WTC11 (cell line): Measurements from ENCODE around the gene USP34. TPM values are rescaled to one million over a fixed set of nuclear protein-coding genes. Genes with fewer than 3 reads are reported as not detected.

Experiments
- ATAC-seq: fragments of 200-7000 bp; cut with Tn5 transposase; 2 replicates; pipeline ENCODE4 v1.10.0; 2021; ENCODE audit warnings: mild to moderate bottlenecking, moderate library complexity
- CTCF ChIA-PET: fragments of 300-600 bp; sonication (Branson Sonifier 250); formaldehyde crosslinking; loops from one replicate; lab custom pipeline; 2021; ENCODE audit warnings: antibody characterized with exemption; lab: Charles Lee
- POLR2A ChIA-PET: fragments of 350-600 bp; sonication (Branson Sonifier 250); formaldehyde crosslinking; loops from one replicate; lab custom pipeline; 2021; ENCODE audit warnings: antibody characterized with exemption; lab: Charles Lee
- DNase-seq: peaks from one replicate; pipeline ENCODE4 v3.0.0; 2021; ENCODE audit warnings: low spot score
- H3K27ac Mint-ChIP-seq: 2 replicates; pipeline ENCODE4 v1.8.0; 2021; ENCODE audit warnings: mixed read lengths
- H3K27me3 Mint-ChIP-seq: 2 replicates; pipeline ENCODE4 v1.8.0; 2021; ENCODE audit warnings: low read depth, mild to moderate bottlenecking, moderate library complexity, mixed read lengths
- H3K36me3 Mint-ChIP-seq: 2 replicates; pipeline ENCODE4 v1.8.0; 2021; ENCODE audit warnings: mixed read lengths
- H3K4me1 Mint-ChIP-seq: 2 replicates; pipeline ENCODE4 v1.8.0; 2022; ENCODE audit warnings: mixed read lengths
- H3K4me3 Mint-ChIP-seq: 2 replicates; pipeline ENCODE4 v1.8.0; 2021; ENCODE audit warnings: mild to moderate bottlenecking, moderate library complexity, mixed read lengths
- H3K9me3 Mint-ChIP-seq: 2 replicates; pipeline ENCODE4 v1.8.0; 2021; ENCODE audit warnings: mixed read lengths
- ATF2 ChIP-seq: sonication (generic); formaldehyde crosslinking; IDR thresholded peaks from 2 replicates; pipeline ENCODE4 v1.8.1; 2022; ENCODE audit warnings: low read depth, missing genetic modification reagents, borderline replicate concordance
- ESRRA ChIP-seq: sonication (generic); formaldehyde crosslinking; IDR thresholded peaks from 2 replicates; pipeline ENCODE4 v1.8.1; 2022; ENCODE audit warnings: mild to moderate bottlenecking, missing genetic modification reagents, borderline replicate concordance
- FOXK1 ChIP-seq: sonication (generic); formaldehyde crosslinking; IDR thresholded peaks from 2 replicates; pipeline ENCODE4 v1.8.0; 2022; ENCODE audit warnings: mild to moderate bottlenecking, moderate library complexity, missing genetic modification reagents
- GTF2I ChIP-seq: fragments of 250-450 bp; sonication (Bioruptor Pico); conservative IDR thresholded peaks from 2 replicates; pipeline ENCODE4 v1.4.0; 2021; ENCODE audit warnings: mild to moderate bottlenecking
- HMGA2 ChIP-seq: fragments of 250-450 bp; sonication (Bioruptor Pico); IDR thresholded peaks from 2 replicates; pipeline ENCODE4 v1.4.0; 2021; ENCODE audit warnings: mild to moderate bottlenecking, moderate library complexity
- NFATC4 ChIP-seq: fragments of 250-450 bp; sonication (Bioruptor Pico); IDR thresholded peaks from 2 replicates; pipeline ENCODE4 v1.9.0; 2021; ENCODE audit warnings: mild to moderate bottlenecking
- PRRX2 ChIP-seq: fragments of 250-450 bp; sonication (Bioruptor Pico); IDR thresholded peaks from 2 replicates; pipeline ENCODE4 v1.8.0; 2021; ENCODE audit warnings: mild to moderate bottlenecking
- RELA ChIP-seq: sonication (generic); formaldehyde crosslinking; IDR thresholded peaks from 2 replicates; pipeline ENCODE4 v1.8.1; 2022; ENCODE audit warnings: missing genetic modification reagents, mild to moderate bottlenecking, borderline replicate concordance
- TCF7 ChIP-seq: sonication (generic); formaldehyde crosslinking; IDR thresholded peaks from 2 replicates; pipeline ENCODE4 v1.8.0; 2022; ENCODE audit warnings: mild to moderate bottlenecking, low read depth, missing genetic modification reagents, moderate library complexity
- USF2 ChIP-seq: sonication (generic); formaldehyde crosslinking; IDR thresholded peaks from 2 replicates; pipeline ENCODE4 v1.8.1; 2023; ENCODE audit warnings: mild to moderate bottlenecking, missing genetic modification reagents, moderate library complexity
- ZNF121 ChIP-seq: sonication (generic); formaldehyde crosslinking; IDR thresholded peaks from 2 replicates; pipeline ENCODE4 v1.8.0; 2023; ENCODE audit warnings: missing genetic modification reagents
- ZNF219 ChIP-seq: sonication (generic); formaldehyde crosslinking; IDR thresholded peaks from 2 replicates; pipeline ENCODE4 v1.8.0; 2023; ENCODE audit warnings: missing genetic modification reagents, mild to moderate bottlenecking, borderline replicate concordance
- ZNF671 ChIP-seq: fragments of 250-450 bp; sonication (Bioruptor Pico); IDR thresholded peaks from 2 replicates; pipeline ENCODE4 v1.8.0; 2021; ENCODE audit warnings: mild to moderate bottlenecking
- total RNA-seq: library from RNA; stranded (reverse); gene quantifications from 3 replicates; pipeline ENCODE4 v1.2.3, GENCODE V29; 2021
- TF ChIP-seq, protein P1 (sequence below): fragments of 250-450 bp; sonication (Bioruptor Pico); IDR thresholded peaks from 2 replicates; pipeline ENCODE4 v1.8.0; 2021; ENCODE audit warnings: mild to moderate bottlenecking
- TF ChIP-seq, protein P2 (sequence below): fragments of 250-450 bp; sonication (Bioruptor Pico); IDR thresholded peaks from 2 replicates; pipeline ENCODE4 v1.9.0; 2021; ENCODE audit warnings: moderate library complexity, mild to moderate bottlenecking, inconsistent platforms, borderline replicate concordance
- TF ChIP-seq, protein P3 (sequence below): sonication (generic); formaldehyde crosslinking; IDR thresholded peaks from 2 replicates; pipeline ENCODE4 v1.8.1; 2023; ENCODE audit warnings: mild to moderate bottlenecking, moderate library complexity, missing genetic modification reagents
- TF ChIP-seq, protein P4 (sequence below): fragments of 250-450 bp; sonication (Bioruptor Pico); IDR thresholded peaks from 2 replicates; pipeline ENCODE4 v1.9.0; 2021; ENCODE audit warnings: mild to moderate bottlenecking
- TF ChIP-seq, protein P5 (sequence below): sonication (generic); formaldehyde crosslinking; IDR thresholded peaks from 2 replicates; pipeline ENCODE4 v1.8.0; 2022; ENCODE audit warnings: mild to moderate bottlenecking, missing genetic modification reagents
- TF ChIP-seq, protein P6 (sequence below): sonication (generic); formaldehyde crosslinking; IDR thresholded peaks from 2 replicates; pipeline ENCODE4 v1.8.1; 2022; ENCODE audit warnings: mild to moderate bottlenecking, missing genetic modification reagents, moderate library complexity, borderline replicate concordance

USP34 gene
- total RNA-seq, 1 experiment from 2014 or later = 92.3 TPM

DNA sequence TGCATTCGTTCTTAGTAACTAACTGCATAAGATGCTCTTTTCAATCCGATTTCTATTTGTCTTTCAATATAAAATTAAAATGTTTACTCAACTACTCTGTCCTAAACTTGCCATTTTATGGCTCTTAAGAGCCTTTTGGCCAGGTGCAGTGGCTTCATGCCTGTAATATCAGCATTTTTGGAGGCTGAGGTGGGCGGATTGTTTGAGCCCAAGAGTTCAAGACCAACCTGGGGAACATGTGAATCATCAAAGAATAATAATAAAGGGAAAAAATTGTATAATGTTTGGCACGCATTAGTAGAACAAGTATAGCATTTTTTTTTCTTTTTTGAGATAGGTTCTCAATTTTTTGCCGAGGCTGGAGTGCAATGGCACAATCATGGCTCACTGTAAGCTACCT is 216.4 kb downstream of the USP34 start:
- no peaks in the 10 kb centered on the region for H3K27me3 Mint-ChIP-seq
- ATAC-seq = no peak
- H3K4me3 Mint-ChIP-seq = no peak overlapping the region
- H3K9me3 Mint-ChIP-seq = no peaks in the 10 kb centered on the region
- ChIA-PET CTCF (interaction anchor here (0.6 kb wide), 1 partner anchor 404 kb away, joined by 5 read pairs; no protein-coding TSS in a partner anchor), POLR2A (no interaction called here)
- H3K27ac Mint-ChIP-seq = no peak overlapping the region
- no peaks in the 10 kb centered on the region for H3K4me1 Mint-ChIP-seq
- TF ChIP-seq ESRRA (CRISPR knock-in tag) (no peak), RELA (CRISPR knock-in tag) (no peak), ATF2 (CRISPR knock-in tag) (no peak), TCF7 (CRISPR knock-in tag) (no peak), ZNF219 (CRISPR knock-in tag) (no peak), HMGA2 (CRISPR knock-in tag) (no peak), ZNF121 (CRISPR knock-in tag) (no peak)
- TF ChIP-seq, protein P1, sequence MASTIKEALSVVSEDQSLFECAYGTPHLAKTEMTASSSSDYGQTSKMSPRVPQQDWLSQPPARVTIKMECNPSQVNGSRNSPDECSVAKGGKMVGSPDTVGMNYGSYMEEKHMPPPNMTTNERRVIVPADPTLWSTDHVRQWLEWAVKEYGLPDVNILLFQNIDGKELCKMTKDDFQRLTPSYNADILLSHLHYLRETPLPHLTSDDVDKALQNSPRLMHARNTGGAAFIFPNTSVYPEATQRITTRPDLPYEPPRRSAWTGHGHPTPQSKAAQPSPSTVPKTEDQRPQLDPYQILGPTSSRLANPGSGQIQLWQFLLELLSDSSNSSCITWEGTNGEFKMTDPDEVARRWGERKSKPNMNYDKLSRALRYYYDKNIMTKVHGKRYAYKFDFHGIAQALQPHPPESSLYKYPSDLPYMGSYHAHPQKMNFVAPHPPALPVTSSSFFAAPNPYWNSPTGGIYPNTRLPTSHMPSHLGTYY (CRISPR knock-in tag) = no peak
- peaks cover 29% of the 10 kb centered on the region for H3K36me3 Mint-ChIP-seq
- no peak for DNase-seq

DNA sequence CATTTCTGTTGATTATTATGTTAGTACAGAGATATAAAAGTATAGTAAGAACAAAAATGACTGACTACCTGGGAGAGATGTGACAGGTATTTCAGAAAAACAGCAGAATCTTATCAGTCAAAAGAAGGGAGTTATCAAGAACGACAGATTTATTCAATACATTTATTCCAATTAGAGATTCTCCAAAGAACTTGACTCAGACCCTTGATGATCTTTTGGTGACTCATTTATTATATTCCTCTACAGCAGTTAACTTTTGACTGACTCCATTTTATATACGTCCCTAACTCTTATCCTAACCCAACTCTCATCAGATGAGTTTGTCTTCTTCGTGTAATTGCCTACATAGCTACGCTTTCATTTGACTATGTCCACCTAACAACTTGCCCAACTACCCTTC is 217.8 kb downstream of the USP34 start:
- Mint-ChIP-seq H3K4me1 (no peaks in the 10 kb centered on the region), H3K36me3 (peaks cover 29% of the 10 kb centered on the region), H3K4me3 (no peak overlapping the region), H3K27ac (no peak overlapping the region), H3K9me3 (no peaks in the 10 kb centered on the region), H3K27me3 (no peaks in the 10 kb centered on the region)
- ChIA-PET POLR2A (no interaction called here), CTCF (no interaction called here)
- no peak for ATAC-seq
- TF ChIP-seq GTF2I (CRISPR knock-in tag) (no peak), ESRRA (CRISPR knock-in tag) (no peak), PRRX2 (no peak), ZNF671 (no peak), NFATC4 (CRISPR knock-in tag) (no peak), USF2 (CRISPR knock-in tag) (no peak), FOXK1 (CRISPR knock-in tag) (no peak)
- TF ChIP-seq, protein P2, sequence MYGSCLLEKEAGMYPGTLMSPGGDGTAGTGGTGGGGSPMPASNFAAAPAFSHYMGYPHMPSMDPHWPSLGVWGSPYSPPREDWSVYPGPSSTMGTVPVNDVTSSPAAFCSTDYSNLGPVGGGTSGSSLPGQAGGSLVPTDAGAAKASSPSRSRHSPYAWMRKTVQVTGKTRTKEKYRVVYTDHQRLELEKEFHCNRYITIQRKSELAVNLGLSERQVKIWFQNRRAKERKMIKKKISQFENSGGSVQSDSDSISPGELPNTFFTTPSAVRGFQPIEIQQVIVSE (CRISPR knock-in tag) = no peak
- TF ChIP-seq, protein P3, sequence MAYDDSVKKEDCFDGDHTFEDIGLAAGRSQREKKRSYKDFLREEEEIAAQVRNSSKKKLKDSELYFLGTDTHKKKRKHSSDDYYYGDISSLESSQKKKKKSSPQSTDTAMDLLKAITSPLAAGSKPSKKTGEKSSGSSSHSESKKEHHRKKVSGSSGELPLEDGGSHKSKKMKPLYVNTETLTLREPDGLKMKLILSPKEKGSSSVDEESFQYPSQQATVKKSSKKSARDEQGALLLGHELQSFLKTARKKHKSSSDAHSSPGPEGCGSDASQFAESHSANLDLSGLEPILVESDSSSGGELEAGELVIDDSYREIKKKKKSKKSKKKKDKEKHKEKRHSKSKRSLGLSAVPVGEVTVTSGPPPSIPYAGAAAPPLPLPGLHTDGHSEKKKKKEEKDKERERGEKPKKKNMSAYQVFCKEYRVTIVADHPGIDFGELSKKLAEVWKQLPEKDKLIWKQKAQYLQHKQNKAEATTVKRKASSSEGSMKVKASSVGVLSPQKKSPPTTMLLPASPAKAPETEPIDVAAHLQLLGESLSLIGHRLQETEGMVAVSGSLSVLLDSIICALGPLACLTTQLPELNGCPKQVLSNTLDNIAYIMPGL (CRISPR knock-in tag) = no peak
- TF ChIP-seq, protein P4, sequence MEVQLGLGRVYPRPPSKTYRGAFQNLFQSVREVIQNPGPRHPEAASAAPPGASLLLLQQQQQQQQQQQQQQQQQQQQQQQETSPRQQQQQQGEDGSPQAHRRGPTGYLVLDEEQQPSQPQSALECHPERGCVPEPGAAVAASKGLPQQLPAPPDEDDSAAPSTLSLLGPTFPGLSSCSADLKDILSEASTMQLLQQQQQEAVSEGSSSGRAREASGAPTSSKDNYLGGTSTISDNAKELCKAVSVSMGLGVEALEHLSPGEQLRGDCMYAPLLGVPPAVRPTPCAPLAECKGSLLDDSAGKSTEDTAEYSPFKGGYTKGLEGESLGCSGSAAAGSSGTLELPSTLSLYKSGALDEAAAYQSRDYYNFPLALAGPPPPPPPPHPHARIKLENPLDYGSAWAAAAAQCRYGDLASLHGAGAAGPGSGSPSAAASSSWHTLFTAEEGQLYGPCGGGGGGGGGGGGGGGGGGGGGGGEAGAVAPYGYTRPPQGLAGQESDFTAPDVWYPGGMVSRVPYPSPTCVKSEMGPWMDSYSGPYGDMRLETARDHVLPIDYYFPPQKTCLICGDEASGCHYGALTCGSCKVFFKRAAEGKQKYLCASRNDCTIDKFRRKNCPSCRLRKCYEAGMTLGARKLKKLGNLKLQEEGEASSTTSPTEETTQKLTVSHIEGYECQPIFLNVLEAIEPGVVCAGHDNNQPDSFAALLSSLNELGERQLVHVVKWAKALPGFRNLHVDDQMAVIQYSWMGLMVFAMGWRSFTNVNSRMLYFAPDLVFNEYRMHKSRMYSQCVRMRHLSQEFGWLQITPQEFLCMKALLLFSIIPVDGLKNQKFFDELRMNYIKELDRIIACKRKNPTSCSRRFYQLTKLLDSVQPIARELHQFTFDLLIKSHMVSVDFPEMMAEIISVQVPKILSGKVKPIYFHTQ (CRISPR knock-in tag) = no peak
- TF ChIP-seq, protein P5, sequence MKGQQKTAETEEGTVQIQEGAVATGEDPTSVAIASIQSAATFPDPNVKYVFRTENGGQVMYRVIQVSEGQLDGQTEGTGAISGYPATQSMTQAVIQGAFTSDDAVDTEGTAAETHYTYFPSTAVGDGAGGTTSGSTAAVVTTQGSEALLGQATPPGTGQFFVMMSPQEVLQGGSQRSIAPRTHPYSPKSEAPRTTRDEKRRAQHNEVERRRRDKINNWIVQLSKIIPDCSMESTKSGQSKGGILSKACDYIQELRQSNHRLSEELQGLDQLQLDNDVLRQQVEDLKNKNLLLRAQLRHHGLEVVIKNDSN (CRISPR knock-in tag) = no peak
- TF ChIP-seq, protein P6, sequence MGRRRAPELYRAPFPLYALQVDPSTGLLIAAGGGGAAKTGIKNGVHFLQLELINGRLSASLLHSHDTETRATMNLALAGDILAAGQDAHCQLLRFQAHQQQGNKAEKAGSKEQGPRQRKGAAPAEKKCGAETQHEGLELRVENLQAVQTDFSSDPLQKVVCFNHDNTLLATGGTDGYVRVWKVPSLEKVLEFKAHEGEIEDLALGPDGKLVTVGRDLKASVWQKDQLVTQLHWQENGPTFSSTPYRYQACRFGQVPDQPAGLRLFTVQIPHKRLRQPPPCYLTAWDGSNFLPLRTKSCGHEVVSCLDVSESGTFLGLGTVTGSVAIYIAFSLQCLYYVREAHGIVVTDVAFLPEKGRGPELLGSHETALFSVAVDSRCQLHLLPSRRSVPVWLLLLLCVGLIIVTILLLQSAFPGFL (CRISPR knock-in tag) = no peak
- no peak for DNase-seq
